AG10803 (cell line): ENCODE data around the gene ITGA3.

Experiments
- DNase-seq: peaks from one replicate; pipeline ENCODE4 v3.0.0; 2010; ENCODE audit warnings: low read depth
- H3K4me3 ChIP-seq: 2 replicates; pipeline ENCODE4 v1.5.1; 2011; ENCODE audit warnings: mild to moderate bottlenecking, low read length, control low read depth
- TF ChIP-seq, protein P1 (sequence below): conservative IDR thresholded peaks from 2 replicates; pipeline ENCODE4 v1.5.1; 2011; ENCODE audit warnings: mild to moderate bottlenecking, low read length, control low read depth, inconsistent platforms

The ITGA3 gene

DNA sequence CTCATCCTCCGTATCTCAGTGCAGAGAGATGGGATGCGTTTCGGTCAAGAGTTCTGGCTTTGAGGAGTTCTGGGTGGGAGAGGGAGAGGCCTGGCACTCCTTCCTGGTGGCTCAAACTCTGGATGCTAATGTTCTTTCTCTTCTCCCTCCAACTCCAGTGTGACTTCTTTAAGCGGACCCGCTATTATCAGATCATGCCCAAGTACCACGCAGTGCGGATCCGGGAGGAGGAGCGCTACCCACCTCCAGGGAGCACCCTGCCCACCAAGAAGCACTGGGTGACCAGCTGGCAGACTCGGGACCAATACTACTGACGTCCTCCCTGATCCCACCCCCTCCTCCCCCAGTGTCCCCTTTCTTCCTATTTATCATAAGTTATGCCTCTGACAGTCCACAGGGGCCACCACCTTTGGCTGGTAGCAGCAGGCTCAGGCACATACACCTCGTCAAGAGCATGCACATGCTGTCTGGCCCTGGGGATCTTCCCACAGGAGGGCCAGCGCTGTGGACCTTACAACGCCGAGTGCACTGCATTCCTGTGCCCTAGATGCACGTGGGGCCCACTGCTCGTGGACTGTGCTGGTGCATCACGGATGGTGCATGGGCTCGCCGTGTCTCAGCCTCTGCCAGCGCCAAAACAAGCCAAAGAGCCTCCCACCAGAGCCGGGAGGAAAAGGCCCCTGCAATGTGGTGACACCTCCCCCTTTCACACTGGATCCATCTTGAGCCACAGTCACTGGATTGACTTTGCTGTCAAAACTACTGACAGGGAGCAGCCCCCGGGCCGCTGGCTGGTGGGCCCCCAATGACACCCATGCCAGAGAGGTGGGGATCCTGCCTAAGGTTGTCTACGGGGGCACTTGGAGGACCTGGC is 33.3 kb downstream of the ITGA3 start:
- TF ChIP-seq, protein P1, sequence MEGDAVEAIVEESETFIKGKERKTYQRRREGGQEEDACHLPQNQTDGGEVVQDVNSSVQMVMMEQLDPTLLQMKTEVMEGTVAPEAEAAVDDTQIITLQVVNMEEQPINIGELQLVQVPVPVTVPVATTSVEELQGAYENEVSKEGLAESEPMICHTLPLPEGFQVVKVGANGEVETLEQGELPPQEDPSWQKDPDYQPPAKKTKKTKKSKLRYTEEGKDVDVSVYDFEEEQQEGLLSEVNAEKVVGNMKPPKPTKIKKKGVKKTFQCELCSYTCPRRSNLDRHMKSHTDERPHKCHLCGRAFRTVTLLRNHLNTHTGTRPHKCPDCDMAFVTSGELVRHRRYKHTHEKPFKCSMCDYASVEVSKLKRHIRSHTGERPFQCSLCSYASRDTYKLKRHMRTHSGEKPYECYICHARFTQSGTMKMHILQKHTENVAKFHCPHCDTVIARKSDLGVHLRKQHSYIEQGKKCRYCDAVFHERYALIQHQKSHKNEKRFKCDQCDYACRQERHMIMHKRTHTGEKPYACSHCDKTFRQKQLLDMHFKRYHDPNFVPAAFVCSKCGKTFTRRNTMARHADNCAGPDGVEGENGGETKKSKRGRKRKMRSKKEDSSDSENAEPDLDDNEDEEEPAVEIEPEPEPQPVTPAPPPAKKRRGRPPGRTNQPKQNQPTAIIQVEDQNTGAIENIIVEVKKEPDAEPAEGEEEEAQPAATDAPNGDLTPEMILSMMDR: no peak
- DNase-seq: no peak
- H3K4me3 ChIP-seq: no peak overlapping the region

DNA sequence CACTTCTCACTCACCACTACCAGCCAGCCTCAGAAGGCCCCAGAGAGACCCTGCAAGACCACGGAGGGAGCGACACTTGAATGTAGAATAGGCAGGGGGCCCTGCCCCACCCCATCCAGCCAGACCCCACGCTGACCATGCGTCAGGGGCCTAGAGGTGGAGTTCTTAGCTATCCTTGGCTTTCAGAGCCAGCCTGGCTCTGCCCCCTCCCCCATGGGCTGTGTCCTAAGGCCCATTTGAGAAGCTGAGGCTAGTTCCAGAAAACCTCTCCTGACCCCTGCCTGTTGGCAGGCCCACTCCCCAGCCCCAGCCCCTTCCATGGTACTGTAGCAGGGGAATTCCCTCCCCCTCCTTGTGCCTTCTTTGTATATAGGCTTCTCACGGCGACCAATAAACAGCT is 34.2 kb downstream of the ITGA3 start:
- TF ChIP-seq, protein P1: no peak
- H3K4me3 ChIP-seq: no peak overlapping the region
- DNase-seq: no peak

DNA sequence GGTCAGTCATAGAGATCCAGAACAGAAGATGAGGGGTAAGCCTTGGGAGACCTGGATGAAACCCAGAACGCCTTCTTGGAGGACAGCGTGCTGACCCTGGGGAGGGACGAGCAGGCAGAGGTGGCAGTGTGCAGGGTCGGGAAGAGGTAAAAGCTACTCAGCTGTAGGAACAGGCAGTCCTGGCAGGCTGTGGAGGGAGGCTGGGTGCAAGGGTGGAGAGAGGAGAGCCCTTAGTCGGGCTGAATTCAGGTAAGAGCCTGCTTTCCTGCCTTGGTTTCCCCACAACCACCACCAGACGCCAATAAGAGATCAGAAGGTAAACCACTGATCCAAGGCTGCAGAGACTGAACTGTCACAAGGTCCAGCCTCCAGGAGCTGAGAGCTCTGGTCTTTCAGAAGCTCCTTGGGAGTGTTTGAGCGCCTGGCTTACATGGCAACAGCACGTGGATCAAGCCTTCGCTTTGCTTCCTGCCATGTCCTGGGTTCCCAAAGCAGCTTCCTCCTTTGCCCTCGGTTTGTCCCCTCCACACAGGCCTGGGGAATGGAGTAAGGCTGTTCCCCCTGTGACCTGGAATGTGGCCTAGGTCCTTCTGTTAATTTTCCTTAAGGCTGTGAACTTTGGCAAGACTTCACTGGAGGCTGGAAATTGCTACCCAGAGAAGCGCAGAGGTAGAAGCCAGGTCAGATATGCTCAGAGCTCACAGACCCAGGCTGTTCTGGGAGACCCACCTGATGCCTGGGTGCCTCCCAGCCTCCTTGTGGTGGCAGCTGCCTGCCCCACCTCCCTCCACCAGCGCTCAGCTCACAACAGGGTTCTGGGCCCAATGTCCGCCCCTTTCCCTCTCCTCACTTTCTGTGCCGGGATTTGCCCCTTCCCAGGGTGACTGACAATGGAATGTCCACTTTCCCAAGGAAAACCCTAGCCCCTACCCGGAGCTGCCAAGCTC is 35.3 kb downstream of the ITGA3 start:
- DNase-seq: no peak
- TF ChIP-seq, protein P1: no peak
- no peak overlapping the region for H3K4me3 ChIP-seq

DNA sequence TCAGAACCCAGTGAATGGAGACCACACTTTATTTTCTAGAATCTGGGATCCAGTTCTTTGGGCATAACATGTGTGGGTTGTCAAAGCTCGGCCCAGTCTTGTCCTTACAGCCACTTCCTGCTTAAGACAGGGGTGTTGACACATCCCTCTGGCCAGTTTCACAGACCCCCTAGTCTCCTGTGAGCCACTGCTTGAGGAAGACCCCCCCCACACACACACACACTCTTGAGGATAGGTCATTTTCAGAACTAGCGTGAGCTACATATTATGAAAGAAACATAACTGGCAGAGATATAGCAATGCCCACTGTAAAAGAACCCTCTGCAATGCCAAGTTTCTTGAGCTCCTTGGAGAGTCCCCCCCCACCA is 36.0 kb downstream of the ITGA3 start:
- H3K4me3 ChIP-seq: no peak overlapping the region
- no peak for DNase-seq
- TF ChIP-seq, protein P1: no peak

DNA sequence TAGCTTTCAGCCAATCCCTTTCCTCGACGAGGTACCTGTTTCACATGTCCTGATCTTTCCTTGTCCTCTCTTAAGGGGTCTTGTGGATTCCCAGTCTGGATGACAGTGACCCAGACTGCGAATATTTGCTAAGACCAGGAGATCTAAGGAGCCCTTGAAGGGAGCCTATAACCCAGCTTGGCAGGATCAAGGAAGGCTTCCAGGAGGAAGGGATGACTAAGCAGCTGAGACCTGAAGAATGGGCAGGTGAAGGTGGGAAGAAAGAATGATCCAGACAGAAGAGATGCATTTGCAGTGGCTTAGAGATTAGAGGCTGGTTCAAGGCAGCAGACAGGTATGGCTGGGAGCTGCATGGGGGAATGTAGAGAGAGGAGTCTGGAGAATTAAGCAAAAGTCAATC is 37.3 kb downstream of the ITGA3 start:
- no peak overlapping the region for H3K4me3 ChIP-seq
- DNase-seq: no peak
- TF ChIP-seq, protein P1: no peak

DNA sequence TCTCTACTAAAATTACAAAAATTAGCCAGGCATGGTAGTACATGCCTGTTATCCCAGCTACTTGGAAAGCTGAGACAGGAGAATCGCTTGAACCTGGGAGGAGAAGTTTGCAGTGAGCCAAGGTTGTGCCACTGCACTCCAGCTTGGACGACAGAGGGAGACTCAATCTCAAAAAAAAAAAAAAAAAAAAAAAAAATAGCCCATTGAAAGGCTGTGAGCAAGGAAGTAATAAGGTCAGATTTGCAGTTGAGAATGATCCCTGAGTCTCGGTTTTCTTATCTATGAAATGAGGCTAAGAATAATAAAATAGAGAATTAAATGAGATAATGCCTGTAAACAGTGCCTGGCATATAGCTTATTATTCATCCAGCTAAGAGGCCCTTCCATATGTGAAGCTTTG is 37.9 kb downstream of the ITGA3 start:
- H3K4me3 ChIP-seq: no peak overlapping the region
- DNase-seq: no peak
- TF ChIP-seq, protein P1: no peak
